HL-60 (cell line): ENCODE data around the gene OR10H4.

Experiments used
- POLR2AphosphoS5 ChIP-seq: IDR thresholded peaks from 2 replicates; pipeline ENCODE4 v1.6.1; 2012; ENCODE audit warnings: low read depth
- TF ChIP-seq, protein P1 (sequence below): IDR thresholded peaks from one replicate; pipeline ENCODE4 v1.5.1; 2011; ENCODE audit warnings: low read length, control low read depth, inconsistent platforms; ENCODE audit not compliant: insufficient read depth

DNA sequence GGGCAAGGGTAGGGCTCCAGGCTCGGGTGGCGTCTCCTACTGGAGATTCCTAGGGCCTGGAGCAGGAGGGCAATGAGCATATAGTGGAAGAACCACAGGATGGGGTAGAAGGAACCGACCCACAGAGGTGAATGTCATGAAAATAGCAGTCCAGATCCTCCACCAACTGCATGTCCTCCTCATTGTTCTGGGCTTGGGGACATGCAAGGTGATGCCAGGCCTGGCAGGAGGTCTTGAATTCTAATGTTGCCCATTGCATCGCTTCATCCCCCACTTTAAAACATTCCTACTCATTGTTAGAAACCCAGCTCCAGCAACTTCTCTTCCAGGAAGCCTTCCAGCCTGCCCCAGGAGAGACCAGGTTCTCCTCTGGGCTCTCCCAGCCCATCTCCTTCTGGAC lies 49.4 kb downstream of the OR10H4 start:
- TF ChIP-seq, protein P1, sequence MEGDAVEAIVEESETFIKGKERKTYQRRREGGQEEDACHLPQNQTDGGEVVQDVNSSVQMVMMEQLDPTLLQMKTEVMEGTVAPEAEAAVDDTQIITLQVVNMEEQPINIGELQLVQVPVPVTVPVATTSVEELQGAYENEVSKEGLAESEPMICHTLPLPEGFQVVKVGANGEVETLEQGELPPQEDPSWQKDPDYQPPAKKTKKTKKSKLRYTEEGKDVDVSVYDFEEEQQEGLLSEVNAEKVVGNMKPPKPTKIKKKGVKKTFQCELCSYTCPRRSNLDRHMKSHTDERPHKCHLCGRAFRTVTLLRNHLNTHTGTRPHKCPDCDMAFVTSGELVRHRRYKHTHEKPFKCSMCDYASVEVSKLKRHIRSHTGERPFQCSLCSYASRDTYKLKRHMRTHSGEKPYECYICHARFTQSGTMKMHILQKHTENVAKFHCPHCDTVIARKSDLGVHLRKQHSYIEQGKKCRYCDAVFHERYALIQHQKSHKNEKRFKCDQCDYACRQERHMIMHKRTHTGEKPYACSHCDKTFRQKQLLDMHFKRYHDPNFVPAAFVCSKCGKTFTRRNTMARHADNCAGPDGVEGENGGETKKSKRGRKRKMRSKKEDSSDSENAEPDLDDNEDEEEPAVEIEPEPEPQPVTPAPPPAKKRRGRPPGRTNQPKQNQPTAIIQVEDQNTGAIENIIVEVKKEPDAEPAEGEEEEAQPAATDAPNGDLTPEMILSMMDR: no peak
- no peak for TF ChIP-seq POLR2AphosphoS5
